T-helper 22 cell (primary cell): Measurements from ENCODE around the gene PCCB.
"Not testable (repeated sequence)": the region's sequence is repeated elsewhere in the genome, so short reads cannot be mapped to it uniquely, and the experiment has no call there.

ENCODE experiments used
- DNase-seq: peaks from one replicate; pipeline ENCODE4 v3.0.0-alpha.2; 2020; ENCODE audit warnings: low read depth

PCCB gene

DNA sequence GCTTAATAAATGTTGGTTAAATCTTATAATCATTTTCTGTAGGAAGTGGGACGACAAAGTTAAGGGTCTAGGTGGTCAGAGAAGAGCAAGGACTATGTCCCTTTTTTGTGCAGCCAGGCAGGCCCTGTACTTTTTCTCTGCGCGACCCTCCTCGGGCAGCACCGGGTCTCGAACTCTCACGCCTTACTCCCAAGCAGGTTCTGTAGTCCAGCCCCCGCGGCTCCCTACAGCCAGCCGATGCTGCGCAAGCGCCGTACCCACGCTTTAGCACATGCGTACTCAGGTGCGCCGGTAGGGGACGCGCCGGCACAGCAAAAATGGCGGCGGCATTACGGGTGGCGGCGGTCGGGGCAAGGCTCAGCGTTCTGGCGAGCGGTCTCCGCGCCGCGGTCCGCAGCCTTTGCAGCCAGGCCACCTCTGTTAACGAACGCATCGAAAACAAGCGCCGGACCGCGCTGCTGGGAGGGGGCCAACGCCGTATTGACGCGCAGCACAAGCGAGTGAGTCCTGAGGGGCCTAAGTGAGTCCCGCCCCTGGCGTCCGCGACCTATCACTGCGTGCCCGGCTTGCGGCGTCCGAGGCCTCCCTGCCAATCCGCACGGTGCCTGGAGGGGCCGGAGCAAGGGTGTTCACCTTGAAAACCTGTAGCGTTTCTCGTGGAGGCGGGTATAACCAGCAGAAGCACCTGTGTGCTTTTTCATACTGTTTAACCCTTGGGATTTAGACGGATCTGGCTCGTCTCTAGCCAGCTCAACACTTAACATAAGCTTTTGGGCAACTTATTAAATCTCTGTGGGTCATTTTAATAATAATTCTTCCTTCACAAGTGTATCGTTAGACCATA, at the start of gene PCCB:
Gene PCCB (plus strand): TSS at position 282 of the 844 bp plus-strand sequence. CDS start 36 bp downstream, at position 318.
- peak; percentile 87 for DNase-seq

DNA sequence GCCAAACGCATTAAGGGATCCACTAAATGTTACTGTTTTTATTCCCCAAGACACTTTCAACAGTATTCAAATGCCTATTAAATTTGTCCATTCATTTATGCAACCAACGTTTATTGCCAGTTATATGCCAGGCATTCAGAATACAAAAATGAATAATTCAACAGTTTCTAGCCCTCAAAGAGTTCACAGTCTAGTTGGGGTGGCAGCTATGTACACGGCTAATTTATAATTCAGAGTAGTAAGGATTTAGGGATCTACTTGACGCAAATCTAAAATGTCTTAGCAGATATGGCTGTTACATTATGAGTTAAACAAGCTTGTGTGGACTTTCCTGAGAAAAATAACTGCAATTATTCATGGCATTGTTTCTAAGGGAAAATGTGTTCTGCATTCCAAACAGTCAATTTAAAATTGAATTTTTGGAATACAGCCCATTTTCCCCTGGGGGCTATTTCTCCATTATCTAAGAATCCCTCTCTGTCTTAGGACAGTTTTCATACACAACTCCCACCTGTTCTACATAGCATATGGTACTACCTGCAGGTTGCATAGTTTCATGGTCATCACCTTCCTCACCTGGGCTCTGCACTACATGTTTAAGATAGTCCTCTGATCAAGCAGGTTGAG, 42.5 kb upstream of the PCCB start:
- DNase-seq = no peak

DNA sequence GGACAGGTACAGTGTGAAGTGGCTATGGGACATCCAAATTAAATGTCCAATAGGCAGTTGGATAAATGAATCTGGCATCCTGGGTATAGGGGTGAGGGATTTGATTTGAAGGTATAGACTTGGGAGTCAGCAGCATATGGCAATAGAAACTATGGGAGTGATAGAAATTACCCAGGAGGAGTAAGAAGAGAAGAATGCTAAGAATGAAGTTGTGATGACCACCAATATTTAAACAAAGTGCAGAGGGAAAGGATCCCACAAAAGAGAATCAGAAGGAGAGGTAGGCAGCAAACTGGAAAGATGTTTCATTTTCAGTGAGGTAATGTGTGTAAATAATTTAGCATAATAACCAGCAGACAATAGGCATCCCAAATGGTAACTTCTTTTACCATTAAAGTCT, 40.2 kb upstream of the PCCB start:
- no peak for DNase-seq

DNA sequence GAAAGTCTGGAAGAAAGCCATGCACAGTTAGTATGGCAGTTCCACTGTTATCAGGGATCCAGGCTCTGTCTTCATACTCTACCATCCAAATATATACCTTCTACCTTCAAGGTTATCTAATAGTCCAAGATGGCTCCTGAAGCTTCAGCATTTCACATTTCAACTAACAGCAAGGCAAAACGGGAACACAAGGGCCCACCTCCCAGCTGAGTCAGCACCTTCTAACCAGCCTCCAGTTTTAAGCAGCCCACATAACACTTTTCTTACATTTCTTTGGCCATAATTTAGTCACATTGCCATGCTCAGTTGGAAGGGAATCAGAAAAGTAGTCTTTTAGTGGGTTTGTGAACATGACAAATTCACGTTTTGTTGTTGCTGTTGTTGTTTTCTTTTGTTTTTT, 38.6 kb upstream of the PCCB start:
- no peak for DNase-seq

DNA sequence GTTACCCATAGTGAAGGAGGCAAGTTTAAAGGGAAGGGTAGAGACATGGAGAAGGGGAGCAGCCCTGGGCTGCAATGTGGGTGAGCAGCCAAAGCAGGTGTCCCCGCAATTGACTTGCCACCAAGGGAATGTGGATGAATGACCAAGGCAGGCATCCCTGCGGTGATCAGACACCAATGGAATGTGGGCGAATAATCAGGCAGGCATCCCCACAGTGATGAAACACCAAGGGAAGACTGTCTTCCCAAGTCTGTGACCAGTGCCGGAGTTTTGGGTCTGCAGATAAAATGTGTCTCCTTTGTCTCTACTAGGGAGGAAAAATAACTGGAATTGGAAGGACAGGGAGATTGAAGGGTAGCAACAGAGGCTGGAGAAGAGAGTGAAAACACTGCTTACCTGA, 27.4 kb upstream of the PCCB start:
- DNase-seq = not testable (repeated sequence)

DNA sequence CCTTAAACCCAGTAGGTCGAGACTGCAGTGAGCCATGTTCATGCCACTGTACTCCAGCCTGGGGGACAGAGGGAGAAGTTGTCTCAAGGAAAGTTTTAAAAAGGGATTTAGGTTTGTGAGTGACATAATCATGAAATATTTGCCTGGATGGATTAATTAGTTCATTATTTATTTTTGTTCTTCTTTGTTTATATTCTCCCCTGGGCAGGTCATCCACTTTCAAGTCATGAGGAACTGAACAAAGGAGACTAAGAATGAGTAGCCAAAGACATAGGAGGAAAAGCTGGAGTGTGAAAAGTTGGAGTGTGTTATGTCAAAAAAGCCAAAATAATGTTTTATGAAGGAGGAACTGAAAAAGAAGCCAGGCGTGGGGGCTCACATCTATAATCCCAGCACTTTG, 17.7 kb upstream of the PCCB start:
- no peak for DNase-seq

DNA sequence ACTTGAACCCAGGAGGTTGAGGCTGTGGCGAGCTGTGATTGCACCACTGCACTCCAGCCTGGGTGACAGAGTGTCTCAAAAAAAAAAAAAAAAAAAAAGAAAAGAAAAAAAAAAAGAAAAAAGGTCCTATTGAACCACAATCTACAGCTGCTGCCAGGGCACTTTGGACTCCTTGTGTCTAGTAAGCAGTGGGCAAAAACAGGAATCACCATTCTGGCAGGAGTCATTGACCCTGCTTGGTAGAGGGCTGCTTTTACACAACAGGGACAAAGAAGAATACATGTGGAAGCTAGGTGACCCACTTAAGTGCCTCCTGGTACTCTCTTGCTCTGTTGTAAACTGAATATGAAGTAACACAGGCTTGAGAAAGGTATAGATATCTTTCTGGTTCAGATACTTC, 14.6 kb upstream of the PCCB start:
- DNase-seq = no peak

DNA sequence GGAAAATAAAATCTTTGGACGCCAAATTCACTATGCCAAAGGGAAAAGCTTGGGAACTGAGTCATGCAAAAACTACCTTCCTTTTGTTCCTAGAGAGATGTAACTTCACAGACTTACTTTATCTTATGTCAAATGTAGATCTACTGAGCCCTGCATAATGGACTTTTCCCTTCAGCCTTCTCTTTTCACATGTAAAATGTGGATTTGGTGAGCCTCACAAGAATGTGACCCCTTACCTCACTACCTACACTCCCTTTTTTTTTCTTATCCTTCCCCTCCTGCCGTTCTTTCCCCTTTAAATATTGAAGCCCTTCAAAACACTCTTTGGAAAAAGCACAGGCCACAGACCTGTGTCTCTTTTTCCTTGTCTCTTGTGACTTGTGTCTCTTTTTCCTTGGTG, 14.0 kb upstream of the PCCB start:
- DNase-seq = no peak

DNA sequence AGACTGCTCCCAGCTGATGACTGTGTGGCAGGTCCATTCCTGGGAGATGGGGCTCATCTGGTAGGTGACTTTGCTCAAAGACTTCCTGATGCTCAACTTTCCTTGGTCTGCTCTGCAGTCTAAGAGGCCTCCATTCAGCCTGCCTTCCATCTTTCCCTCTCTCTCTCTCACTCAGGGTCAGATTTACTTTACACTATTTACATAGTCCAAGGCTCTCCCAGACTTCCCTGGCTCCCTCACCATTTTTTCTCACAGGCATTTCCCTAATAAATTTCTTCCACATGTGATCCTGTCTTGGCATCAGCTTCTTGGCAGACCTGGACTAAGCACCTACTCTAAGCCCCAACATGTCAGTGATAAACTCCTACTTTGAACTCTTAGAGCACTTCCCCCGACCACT, 13.0 kb upstream of the PCCB start:
- DNase-seq = no peak

DNA sequence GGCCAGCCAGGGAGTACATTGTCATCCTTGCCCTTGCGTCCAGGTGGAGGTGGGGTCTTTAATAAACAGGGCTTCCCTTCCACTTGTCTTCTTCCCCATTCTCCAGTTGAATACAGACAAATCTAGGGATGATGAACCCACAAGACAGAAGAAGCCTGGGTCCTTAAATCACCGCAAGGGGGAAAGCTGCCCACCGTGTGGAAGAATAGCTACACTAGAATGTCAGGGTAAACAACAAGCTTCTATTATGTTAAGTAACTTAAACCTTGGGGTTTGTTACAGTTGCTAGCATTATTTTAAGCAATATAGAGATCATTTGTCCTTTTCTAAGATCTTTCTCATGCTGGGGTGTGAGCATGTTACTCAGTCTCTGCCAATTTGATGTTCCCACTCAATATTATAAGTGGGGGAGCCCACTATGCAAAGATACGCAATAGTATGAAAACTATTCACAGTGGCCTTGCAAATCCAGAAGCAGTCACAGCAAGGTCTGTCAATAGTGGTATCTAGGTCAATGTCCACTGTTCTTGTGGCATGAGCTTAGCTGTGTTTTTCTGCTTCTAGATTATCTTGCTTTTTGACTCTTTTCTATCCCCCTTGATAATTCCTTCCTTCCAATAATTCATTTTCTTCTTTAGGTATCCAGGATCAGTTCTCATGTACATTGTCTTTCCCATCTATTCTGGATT, 12.0 kb upstream of the PCCB start:
- no peak for DNase-seq

DNA sequence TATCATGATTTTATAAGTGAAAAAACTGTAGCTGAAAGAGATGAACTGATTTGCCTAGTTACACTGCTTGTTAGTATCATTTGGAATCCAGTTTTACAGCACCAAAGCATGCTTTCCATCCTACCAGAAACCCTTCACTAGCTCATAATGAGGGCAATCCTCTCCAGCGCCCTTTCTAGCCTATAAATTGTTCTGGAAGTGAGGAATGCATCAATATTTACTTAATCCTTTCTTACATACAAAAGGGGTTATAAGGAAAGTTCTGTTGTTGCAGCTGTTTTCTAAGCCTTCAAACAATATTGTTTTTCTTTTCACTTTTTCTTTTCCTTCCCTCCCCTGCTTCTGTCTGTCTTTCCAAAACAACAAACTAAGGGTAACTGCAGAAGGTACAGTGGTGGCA, 11.0 kb upstream of the PCCB start:
- no peak for DNase-seq

DNA sequence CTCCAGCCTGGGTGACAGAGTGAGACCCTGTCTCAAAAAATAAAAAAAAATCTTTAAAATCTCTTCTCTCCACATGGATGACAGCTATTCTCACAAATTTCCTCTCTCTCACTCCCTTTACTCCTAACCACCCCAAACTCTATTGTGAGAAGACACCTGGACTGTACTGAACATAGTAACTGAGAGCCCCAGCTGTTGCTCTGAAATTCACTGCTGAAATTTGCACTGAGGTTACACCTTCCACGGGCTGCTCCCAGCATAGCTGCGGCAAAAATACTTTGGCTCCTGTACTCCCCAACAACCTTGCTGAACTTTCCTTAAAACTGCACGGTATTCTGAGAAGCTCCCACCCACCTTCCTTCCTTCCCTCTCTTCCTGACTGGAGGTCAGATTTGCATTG, 4.4 kb upstream of the PCCB start:
- no peak for DNase-seq

DNA sequence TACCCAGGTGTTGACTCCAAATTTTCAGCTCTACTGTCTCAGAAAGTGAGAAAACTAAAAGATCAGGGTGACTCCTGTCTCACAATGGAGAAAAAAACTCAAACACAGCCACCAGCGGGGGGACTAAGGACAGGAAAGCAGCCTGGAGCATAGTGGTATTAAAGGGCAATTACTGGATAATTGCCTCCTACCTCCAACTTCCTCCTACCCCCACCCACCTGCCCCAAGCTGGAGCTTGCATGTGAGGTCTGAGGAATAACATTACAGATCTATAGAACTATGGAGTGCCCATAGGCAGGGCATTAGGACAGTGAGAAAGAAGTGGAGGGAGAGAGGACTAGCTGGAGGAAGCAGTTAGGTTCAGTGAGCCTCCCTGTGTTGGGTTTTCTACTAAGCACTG, 2.7 kb upstream of the PCCB start:
- no peak for DNase-seq

DNA sequence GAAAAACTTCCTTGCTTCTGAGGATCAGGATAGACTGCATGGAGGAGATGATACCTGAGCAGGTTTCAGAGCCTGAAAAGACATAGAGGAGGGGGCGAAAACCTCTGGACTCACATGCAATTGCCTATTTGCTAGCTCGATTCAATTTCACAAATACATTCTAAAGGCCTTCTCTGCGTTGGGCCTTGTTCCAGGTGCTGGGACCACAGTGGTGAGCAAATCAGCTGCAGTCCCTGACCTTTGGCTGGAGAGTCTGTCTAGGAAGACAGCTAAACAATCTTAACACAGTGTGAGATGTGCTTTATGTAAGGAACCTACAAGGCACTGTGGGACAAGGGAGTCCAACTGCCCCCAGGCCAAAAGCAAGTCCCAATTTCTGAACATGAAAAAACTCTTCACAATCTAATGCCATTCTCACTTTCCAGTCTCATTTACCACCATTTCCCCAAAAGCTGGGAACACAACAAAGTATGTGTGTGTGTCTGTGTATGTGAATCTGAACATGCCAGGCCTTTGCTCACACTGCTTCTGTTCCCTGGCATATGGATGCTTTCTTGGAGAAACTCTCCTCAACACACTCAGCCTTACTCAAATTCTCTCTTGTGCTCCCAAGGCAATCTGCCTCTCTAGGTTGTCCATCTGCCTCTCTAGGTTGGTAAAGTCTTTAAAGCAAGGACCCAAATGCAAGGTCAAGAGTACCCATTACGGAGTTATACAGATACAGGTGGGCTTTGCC, 2.1 kb upstream of the PCCB start:
- no peak for DNase-seq

DNA sequence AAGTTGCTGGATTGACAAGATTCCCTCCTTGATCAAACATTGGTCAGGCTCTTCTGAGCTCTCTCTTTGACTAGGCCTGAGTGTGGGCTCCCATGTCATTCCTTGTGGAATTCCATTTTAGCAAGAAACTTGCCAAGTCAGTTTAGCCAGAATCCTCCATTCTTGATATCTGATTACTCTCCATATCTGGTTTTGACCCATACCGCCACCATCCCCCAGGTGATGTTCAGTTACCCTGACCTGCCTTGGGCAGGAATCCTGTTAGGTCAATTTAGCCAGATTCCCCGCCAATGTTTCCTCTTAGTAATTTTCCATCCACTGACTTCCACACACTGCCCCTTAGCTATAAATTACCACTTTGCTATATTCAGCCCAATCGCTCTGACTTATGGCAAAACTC, 1.0 kb upstream of the PCCB start:
- DNase-seq = no peak

DNA sequence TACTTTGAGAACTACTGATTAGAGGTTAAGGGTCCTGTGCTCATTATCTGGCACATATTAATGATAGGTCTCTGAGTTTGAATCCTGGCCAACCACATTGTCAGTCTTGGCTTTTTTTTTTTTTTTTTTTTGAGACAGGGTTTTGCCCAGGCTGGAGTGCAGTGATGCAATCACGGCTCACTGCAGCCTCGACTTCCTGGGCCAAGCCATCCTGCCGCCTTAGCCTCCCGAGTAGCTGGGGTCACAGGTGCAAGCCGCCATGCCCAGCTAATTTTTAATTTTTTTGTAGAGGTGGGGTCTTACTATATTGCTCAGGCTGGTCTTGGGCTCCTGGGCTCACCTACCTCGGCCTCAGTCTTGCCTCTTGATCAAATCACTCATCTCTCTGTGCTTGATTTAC, 547 bp upstream of the PCCB start:
- DNase-seq = no peak

DNA sequence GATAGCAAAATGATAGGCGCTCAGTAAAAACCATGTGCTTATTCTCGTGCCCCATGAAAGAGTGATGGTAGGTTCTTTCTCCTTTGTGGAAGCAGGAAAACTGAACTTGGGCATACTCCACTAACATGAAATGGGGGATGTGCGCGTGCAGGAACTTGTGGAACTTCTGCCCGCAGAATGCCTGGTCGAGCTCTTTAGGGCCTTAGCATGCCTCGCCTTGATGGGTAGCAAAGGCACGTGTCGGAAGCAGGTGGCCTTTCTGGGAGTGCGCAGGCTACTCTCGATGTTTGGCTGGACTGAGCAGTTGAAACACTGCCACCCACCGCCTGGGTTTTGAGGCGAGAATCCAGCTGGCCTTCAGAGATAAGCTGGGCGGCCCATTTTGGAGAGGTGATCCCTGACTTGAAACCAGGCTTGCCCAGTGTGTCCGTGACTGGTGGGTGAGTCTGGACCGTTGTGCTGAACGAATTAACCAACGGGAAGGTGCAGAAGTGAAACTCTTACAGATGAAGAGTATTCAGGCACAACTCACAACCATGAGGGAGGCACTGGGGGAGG, 842 bp downstream of the PCCB start:
- DNase-seq = no peak

DNA sequence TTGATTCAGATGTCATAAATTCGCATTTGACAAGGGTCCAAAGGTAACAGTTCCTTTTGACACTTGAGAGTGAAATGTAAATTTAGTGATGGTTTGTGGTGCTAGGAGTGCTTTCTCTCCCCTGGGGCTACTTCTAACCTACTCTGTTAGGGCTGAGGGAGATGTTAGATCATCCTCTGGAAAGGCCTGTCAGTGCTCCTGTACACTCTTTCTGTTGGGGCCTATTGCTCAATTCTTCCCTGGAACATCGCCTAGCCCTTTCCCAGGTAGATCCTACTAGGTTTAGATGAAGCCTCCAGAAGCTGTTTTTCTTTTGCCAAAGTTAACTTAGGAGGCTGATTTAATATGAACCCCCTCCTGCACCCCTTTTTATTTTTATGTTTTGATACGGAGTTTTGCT, 1.4 kb downstream of the PCCB start:
- no peak for DNase-seq

DNA sequence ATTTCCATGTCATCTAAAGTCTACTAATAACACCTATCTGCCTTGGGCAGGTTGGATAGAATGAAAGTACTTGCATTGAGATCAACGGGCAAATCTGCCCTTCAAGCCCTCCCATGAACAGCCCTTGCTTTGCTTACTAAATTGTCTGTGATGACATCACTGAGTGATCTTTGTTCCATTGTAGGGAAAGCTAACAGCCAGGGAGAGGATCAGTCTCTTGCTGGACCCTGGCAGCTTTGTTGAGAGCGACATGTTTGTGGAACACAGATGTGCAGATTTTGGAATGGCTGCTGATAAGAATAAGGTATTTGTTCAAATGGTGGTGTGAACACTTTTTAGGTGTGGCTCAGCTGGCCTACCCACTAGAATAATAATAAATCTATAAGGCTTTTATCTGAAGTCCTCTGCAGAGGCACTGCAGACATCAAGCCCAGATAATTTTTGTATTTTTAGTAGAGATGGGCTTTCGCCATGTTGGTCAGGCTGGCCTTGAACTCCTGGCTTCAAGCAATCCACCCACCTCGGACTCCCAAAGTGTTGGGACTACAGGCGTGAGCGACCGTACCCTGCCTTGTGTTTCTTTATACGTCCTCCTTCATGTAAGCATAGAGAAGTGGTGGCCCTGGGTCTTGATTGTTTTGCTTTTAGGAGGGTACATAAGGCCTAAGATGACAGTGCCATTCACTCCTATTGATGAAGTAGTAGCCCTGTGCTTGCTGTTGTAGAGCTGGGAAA, 5.7 kb downstream of the PCCB start:
- no peak for DNase-seq

DNA sequence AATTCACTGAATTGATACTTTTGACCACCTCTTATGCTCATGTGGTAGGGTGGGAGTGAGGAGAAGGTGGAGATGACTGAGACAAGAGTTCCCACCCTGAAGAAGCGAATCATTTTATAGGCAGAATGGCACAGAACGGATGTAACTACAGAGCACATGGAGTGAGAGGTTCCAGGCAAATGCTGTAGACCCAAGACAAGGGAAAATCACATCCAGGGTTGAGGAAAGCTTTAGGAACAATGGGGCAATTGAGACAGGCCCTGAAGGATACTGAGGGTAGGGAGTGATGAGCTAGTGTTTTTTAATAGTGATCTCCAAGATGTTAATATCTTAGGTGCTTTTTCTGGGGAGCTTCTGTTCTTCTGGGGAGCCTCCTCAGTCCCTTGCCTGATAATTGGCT, 8.1 kb downstream of the PCCB start:
- no peak for DNase-seq

DNA sequence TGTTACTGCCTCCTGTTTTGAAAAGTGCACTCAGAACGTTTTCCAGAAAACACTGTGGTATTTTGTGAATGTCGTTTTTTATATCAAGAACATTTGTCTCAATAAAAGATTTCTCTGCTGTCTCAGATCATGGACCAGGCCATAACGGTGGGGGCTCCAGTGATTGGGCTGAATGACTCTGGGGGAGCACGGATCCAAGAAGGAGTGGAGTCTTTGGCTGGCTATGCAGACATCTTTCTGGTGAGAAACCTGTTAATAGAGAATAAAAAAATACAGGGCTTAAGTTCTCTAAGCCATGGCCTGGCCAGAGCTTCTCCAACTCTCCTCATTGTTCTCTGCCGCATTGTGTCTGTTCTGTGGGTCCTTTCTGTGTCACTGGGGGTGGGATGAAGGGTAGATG, 11.7 kb downstream of the PCCB start:
- DNase-seq = no peak

DNA sequence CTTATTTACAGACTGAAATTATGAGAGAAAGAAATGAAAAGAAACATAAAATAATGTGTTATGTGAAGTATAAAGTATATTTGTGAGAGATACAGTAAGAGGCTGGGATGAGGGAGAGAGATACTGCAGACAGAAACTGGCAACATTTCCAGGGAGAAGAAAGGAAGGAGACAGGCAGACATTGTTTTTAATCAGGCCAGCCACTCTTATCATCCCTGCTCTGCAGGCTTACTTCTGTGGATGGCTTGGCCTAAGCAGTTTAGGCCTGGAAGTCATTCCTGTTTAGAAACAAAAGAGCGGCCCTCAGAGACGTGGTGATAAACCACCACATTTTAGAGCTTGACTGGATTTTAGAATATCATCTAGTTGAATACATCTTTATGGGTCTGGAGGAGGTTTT, 12.4 kb downstream of the PCCB start:
- no peak for DNase-seq
